ENCODE measurements around the gene AUTS2. TPM values are rescaled to one million over a fixed set of nuclear protein-coding genes. Genes with fewer than 3 reads are reported as not detected.

The AUTS2 gene
- total RNA-seq, 1 experiment from 2014 or later, result 38.5 TPM

DNA sequence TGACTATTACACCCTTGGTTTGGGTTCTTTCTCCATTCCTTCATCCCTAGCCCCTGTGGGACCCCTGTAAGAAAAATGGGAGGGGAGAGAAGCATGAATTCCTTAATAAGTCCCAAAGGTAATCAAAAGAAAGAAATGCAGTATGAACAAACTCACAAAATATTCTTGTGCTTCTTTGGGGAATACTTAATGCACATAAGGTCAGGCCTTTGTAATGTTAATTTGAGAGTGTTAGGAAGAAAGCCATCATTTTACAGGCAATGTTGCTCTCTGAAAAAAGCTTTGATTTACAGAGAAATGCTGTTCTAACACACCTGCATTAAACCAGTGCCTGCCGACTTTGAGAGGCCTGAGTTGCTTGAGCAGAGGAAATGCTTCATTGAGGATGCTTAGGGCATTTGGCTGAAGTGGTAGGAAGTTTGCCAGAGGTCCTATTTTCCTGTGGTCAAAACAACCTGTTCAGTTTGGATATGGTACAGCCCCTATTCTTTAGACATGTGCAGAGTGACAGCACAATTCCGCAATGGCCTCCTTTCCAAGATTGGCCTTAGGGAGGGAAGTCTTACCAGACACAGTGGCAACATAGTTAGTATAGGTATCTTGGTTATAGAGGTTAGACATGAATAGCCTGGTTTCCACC, 643.4 kb downstream of the AUTS2 start:
- H3K9me2 ChIP-seq (replicated peaks; ENCODE audit: insufficient read depth, low read length), result no peaks in the 10 kb centered on the region
- no peak overlapping the region for H2AFZ ChIP-seq (ENCODE audit: low read length)
- H3K27me3 ChIP-seq (ENCODE audit: low read length), result no peaks in the 10 kb centered on the region
- no peaks in the 10 kb centered on the region for H3K9me3 ChIP-seq (ENCODE audit: low read length)
- H3K9ac ChIP-seq (ENCODE audit: low read length), result no peak overlapping the region
- DNase-seq, result no peak
- peaks cover 26% of the 10 kb centered on the region for H3K4me1 ChIP-seq (ENCODE audit: low read length)
- no peaks in the 10 kb centered on the region for H3K79me2 ChIP-seq (ENCODE audit: low read length)
- no peak overlapping the region for H3K27ac ChIP-seq (ENCODE audit: low read length)
- no peak overlapping the region for H3K4me2 ChIP-seq (ENCODE audit: low read depth, low read length, poor library complexity, severe bottlenecking)
- H3K36me3 ChIP-seq (ENCODE audit: insufficient read depth, low read length), result no peaks in the 10 kb centered on the region
- H4K20me1 ChIP-seq (ENCODE audit: insufficient read depth, low read depth, low read length), result no peaks in the 10 kb centered on the region
- no peak overlapping the region for H3K4me3 ChIP-seq (ENCODE audit: low read length)

DNA sequence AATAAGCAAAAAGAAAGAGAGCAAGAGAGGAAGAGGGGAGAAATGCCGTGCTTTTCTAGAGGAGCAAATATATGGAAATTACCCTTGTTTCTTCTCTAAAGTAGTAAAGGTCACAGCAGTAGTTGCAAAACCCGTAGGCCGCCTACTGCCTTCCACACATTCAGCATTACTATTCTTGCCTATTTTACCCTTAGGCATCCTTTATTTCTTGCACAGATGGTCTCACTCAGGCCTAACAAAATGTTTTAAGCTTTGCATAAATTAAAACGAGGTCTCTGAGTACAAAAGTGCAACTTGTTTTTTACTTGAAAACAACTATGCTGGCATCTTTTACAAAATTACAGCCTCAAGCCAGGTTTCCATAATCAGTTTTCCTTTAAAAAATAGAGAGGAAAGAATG, 644.6 kb downstream of the AUTS2 start:
- Histone ChIP-seq H3K9ac (ENCODE audit: low read length) (no peak overlapping the region), H2AFZ (ENCODE audit: low read length) (no peak overlapping the region), H3K4me3 (ENCODE audit: low read length) (no peak overlapping the region), H3K9me3 (ENCODE audit: low read length) (no peaks in the 10 kb centered on the region), H3K27ac (ENCODE audit: low read length) (no peak overlapping the region), H3K4me1 (ENCODE audit: low read length) (peaks cover 14% of the 10 kb centered on the region), H3K4me2 (ENCODE audit: low read depth, low read length, poor library complexity, severe bottlenecking) (no peak overlapping the region), H3K79me2 (ENCODE audit: low read length) (no peaks in the 10 kb centered on the region), H3K27me3 (ENCODE audit: low read length) (no peaks in the 10 kb centered on the region), H3K9me2 (replicated peaks; ENCODE audit: insufficient read depth, low read length) (no peaks in the 10 kb centered on the region), H3K36me3 (ENCODE audit: insufficient read depth, low read length) (no peaks in the 10 kb centered on the region), H4K20me1 (ENCODE audit: insufficient read depth, low read depth, low read length) (no peaks in the 10 kb centered on the region)
- DNase-seq, result no peak

DNA sequence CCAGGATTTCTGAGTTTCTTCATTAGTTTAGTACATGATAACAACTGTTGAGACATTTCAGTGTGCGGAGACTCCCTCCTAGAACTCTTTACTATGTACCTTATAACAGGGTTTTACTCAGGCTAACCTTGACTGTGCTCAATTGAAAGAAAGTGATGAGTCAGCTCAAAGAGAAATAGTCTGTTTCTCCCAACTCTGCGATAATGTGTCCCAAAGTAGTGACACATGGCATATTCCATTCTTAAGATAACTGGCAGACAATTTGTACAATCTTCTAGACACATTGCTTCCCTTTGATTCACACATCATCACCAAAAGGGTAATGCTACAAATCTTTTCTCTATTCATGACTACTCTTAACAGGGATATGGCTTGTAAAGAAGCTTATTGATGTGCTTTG, 645.2 kb downstream of the AUTS2 start:
- Histone ChIP-seq H3K9me3 (ENCODE audit: low read length) (no peaks in the 10 kb centered on the region), H3K9ac (ENCODE audit: low read length) (no peak overlapping the region), H4K20me1 (ENCODE audit: insufficient read depth, low read depth, low read length) (no peaks in the 10 kb centered on the region), H3K4me3 (ENCODE audit: low read length) (no peak overlapping the region), H3K9me2 (replicated peaks; ENCODE audit: insufficient read depth, low read length) (no peaks in the 10 kb centered on the region), H3K4me1 (ENCODE audit: low read length) (peaks cover 8% of the 10 kb centered on the region), H2AFZ (ENCODE audit: low read length) (no peak overlapping the region), H3K27ac (ENCODE audit: low read length) (no peak overlapping the region), H3K36me3 (ENCODE audit: insufficient read depth, low read length) (no peaks in the 10 kb centered on the region), H3K4me2 (ENCODE audit: low read depth, low read length, poor library complexity, severe bottlenecking) (no peak overlapping the region), H3K27me3 (ENCODE audit: low read length) (no peaks in the 10 kb centered on the region), H3K79me2 (ENCODE audit: low read length) (no peaks in the 10 kb centered on the region)
- no peak for DNase-seq

DNA sequence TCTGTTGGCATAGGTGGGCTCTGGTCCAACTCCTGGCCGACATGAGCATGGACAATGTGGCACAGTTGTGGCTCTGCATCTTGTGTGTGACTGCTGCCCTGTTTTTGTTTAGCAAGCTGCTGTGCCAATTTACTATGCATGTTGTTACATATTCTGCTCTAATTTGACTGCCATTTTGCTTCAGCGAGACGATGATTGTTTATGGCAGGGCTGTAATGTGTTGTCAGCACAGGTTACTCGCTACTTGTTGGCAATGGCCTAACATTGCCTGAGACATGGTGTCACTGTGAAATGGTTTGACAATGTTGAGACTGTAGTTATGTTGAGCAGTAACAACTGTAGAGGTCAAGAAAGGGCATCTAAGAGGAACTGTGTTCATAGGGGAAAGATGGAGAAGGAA, 659.6 kb downstream of the AUTS2 start:
- Histone ChIP-seq H2AFZ (ENCODE audit: low read length) (no peak overlapping the region), H3K4me1 (ENCODE audit: low read length) (peaks cover 10% of the 10 kb centered on the region), H3K27me3 (ENCODE audit: low read length) (no peaks in the 10 kb centered on the region), H3K4me3 (ENCODE audit: low read length) (no peak overlapping the region), H3K79me2 (ENCODE audit: low read length) (no peaks in the 10 kb centered on the region), H3K27ac (ENCODE audit: low read length) (no peak overlapping the region), H3K9me2 (replicated peaks; ENCODE audit: insufficient read depth, low read length) (no peaks in the 10 kb centered on the region), H3K9me3 (ENCODE audit: low read length) (no peaks in the 10 kb centered on the region), H3K36me3 (ENCODE audit: insufficient read depth, low read length) (no peaks in the 10 kb centered on the region), H3K9ac (ENCODE audit: low read length) (no peak overlapping the region), H3K4me2 (ENCODE audit: low read depth, low read length, poor library complexity, severe bottlenecking) (no peak overlapping the region), H4K20me1 (ENCODE audit: insufficient read depth, low read depth, low read length) (no peaks in the 10 kb centered on the region)
- no peak for DNase-seq

DNA sequence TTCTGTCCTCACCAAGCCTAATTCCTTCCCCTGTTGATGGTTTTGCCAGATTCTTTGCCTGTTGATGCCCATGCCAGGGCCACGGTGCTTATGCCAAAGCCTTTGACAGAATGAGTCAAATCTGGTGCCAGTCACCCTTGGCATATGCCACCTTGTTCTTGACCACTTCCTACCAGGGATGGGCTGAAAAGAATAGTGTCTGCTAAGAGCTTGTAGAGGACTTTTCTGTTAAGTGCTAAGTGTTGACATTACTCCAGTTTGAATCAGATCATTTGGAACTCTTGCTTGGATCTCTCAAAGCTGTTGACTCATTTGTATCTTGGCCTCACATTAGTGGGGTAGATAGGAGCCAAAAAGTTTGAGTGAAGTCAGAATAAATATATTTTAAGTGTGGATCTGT, 661.2 kb downstream of the AUTS2 start:
- H3K27ac ChIP-seq (ENCODE audit: low read length), result no peak overlapping the region
- H4K20me1 ChIP-seq (ENCODE audit: insufficient read depth, low read depth, low read length), result no peaks in the 10 kb centered on the region
- H3K4me1 ChIP-seq (ENCODE audit: low read length), result peaks cover 1% of the 10 kb centered on the region
- no peak overlapping the region for H3K4me3 ChIP-seq (ENCODE audit: low read length)
- H3K36me3 ChIP-seq (ENCODE audit: insufficient read depth, low read length), result no peaks in the 10 kb centered on the region
- H3K4me2 ChIP-seq (ENCODE audit: low read depth, low read length, poor library complexity, severe bottlenecking), result no peak overlapping the region
- H3K9me2 ChIP-seq (replicated peaks; ENCODE audit: insufficient read depth, low read length), result no peaks in the 10 kb centered on the region
- H3K79me2 ChIP-seq (ENCODE audit: low read length), result no peaks in the 10 kb centered on the region
- H3K9me3 ChIP-seq (ENCODE audit: low read length), result no peaks in the 10 kb centered on the region
- no peaks in the 10 kb centered on the region for H3K27me3 ChIP-seq (ENCODE audit: low read length)
- no peak for DNase-seq
- H3K9ac ChIP-seq (ENCODE audit: low read length), result no peak overlapping the region
- no peak overlapping the region for H2AFZ ChIP-seq (ENCODE audit: low read length)

DNA sequence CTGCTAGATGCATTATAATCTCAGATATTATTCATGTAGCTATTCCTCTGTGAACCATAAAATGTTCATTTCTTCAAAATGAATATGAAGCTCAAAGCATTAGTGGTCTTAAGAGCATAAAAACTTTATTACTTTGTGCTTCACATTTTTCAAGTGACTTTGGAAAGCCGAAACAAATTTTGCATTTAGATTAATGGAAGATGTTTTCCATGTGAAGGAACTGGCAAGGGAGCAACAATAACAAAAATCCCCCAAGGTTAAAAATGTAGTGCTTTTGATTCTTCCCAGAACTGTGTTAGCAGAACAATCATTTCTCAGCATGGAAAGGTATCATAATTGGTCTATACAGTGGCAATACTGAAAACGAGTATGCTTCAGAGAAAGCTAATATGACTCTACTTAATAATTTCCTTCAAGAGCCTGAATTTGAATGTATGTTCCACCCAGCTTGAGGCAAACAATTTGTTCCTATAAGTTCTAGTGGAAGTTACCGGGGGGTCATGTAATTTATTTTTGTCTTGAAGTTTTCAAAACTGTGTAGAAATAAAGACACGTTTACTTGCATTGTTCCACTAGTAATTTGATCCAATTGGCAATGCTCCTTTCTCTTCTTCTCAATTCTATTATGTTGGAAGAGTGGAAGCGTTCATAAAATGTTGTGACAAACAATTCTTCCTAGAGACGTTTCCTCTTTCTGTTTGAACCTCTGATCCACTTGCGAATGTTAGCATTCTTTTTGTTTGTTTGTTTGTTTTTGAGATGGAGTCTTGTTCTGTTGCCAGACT, 665.4 kb downstream of the AUTS2 start:
- DNase-seq, result no peak
- Histone ChIP-seq H3K4me3 (ENCODE audit: low read length) (no peak overlapping the region), H3K27ac (ENCODE audit: low read length) (no peak overlapping the region), H3K36me3 (ENCODE audit: insufficient read depth, low read length) (no peaks in the 10 kb centered on the region), H3K27me3 (ENCODE audit: low read length) (no peaks in the 10 kb centered on the region), H3K79me2 (ENCODE audit: low read length) (no peaks in the 10 kb centered on the region), H3K9ac (ENCODE audit: low read length) (no peak overlapping the region), H3K4me1 (ENCODE audit: low read length) (peaks cover 11% of the 10 kb centered on the region), H3K9me2 (replicated peaks; ENCODE audit: insufficient read depth, low read length) (no peaks in the 10 kb centered on the region), H3K4me2 (ENCODE audit: low read depth, low read length, poor library complexity, severe bottlenecking) (no peak overlapping the region), H4K20me1 (ENCODE audit: insufficient read depth, low read depth, low read length) (no peaks in the 10 kb centered on the region), H3K9me3 (ENCODE audit: low read length) (no peaks in the 10 kb centered on the region), H2AFZ (ENCODE audit: low read length) (no peak overlapping the region)

DNA sequence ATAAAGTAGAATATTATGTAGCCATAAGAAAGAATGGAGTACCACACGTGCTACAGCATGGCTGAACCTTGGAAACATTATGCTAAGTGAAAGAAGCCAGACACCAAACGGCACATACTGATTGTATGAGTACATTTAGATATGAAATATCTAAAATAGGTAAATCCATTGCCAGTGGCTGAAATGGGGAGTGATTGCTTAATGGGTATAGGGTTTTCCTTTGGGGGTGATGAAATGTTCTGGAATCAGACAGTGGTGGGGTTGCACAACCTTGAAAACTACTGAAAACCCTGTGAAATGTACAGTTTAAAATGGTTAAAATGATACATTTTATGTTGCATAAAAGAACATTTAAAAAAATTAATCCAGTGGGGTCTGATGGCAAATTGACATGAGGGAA, 667.9 kb downstream of the AUTS2 start:
- no peak overlapping the region for H3K4me3 ChIP-seq (ENCODE audit: low read length)
- H4K20me1 ChIP-seq (ENCODE audit: insufficient read depth, low read depth, low read length), result no peaks in the 10 kb centered on the region
- no peak overlapping the region for H2AFZ ChIP-seq (ENCODE audit: low read length)
- no peaks in the 10 kb centered on the region for H3K36me3 ChIP-seq (ENCODE audit: insufficient read depth, low read length)
- no peaks in the 10 kb centered on the region for H3K79me2 ChIP-seq (ENCODE audit: low read length)
- H3K9me3 ChIP-seq (ENCODE audit: low read length), result no peaks in the 10 kb centered on the region
- no peaks in the 10 kb centered on the region for H3K9me2 ChIP-seq (replicated peaks; ENCODE audit: insufficient read depth, low read length)
- H3K9ac ChIP-seq (ENCODE audit: low read length), result no peak overlapping the region
- no peak overlapping the region for H3K27ac ChIP-seq (ENCODE audit: low read length)
- no peaks in the 10 kb centered on the region for H3K27me3 ChIP-seq (ENCODE audit: low read length)
- peaks cover 11% of the 10 kb centered on the region for H3K4me1 ChIP-seq (ENCODE audit: low read length)
- H3K4me2 ChIP-seq (ENCODE audit: low read depth, low read length, poor library complexity, severe bottlenecking), result no peak overlapping the region
- no peak for DNase-seq

DNA sequence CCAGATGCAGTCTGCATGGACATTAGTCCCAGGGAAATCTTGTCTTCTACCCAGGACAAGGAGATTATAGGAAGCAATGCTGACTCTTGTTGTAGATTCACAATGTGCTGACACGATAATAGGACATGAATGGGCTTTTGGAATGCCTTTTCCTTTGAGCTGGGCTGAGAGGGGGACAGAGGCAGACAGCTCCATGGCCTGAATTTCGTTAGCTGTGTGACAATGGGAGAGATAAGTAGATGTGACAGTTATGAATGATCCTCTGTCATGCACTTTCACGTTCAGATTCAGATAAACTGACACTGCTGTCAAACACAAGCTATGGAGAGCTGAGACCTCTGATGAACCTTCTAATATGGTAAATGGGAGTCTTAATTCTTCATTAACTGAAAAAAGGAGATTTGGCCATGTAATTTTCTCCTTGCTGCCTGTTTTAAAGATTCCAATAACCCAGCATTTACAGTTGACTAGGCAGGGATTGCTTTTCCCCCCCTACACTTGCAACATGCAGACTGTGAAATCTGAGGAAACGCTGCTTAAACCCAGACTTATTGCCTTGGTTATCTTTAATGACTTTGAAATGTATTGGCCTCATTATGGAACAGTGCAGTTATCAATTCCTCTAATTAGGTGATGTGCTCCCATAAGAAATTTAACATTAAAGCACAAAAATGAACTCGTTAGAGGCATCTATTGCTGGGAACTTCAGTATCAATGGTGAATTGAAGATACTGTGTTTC, 669.3 kb downstream of the AUTS2 start:
- no peak overlapping the region for H3K4me2 ChIP-seq (ENCODE audit: low read depth, low read length, poor library complexity, severe bottlenecking)

More for the DNA sequence above, 669.3 kb downstream of the AUTS2 start:
- no peaks in the 10 kb centered on the region for H3K27me3 ChIP-seq (ENCODE audit: low read length)
- H3K79me2 ChIP-seq (ENCODE audit: low read length), result no peaks in the 10 kb centered on the region
- no peaks in the 10 kb centered on the region for H3K9me2 ChIP-seq (replicated peaks; ENCODE audit: insufficient read depth, low read length)
- no peaks in the 10 kb centered on the region for H3K9me3 ChIP-seq (ENCODE audit: low read length)
- peaks cover 11% of the 10 kb centered on the region for H3K4me1 ChIP-seq (ENCODE audit: low read length)
- DNase-seq, result no peak
- H4K20me1 ChIP-seq (ENCODE audit: insufficient read depth, low read depth, low read length), result no peaks in the 10 kb centered on the region
- no peak overlapping the region for H3K9ac ChIP-seq (ENCODE audit: low read length)
- no peak overlapping the region for H3K27ac ChIP-seq (ENCODE audit: low read length)
- no peak overlapping the region for H2AFZ ChIP-seq (ENCODE audit: low read length)
- H3K4me3 ChIP-seq (ENCODE audit: low read length), result no peak overlapping the region
- H3K36me3 ChIP-seq (ENCODE audit: insufficient read depth, low read length), result no peaks in the 10 kb centered on the region

All from Karpas-422 (cell line).